Measurements from ENCODE around the gene PNPLA2. TPM values are rescaled to one million over a fixed set of nuclear protein-coding genes. Genes with fewer than 3 reads are reported as not detected.

PNPLA2 gene
- total RNA-seq, 1 experiment from 2014 or later, result 10.5 TPM

- no peak for DNase-seq (ENCODE audit: low read depth)
Measured at GRCh38 chr11:786235-787083, 32.3 kb upstream of the PNPLA2 start.

GRCh38 chr11:787084-787675 is 31.5 kb upstream of the PNPLA2 start:
- DNase-seq (ENCODE audit: low read depth), result no peak

GRCh38 chr11:788009-788640 is 30.6 kb upstream of the PNPLA2 start:
- no peak for DNase-seq (ENCODE audit: low read depth)

- no peak for DNase-seq (ENCODE audit: low read depth)
Measured at GRCh38 chr11:788953-789940, 29.5 kb upstream of the PNPLA2 start.

GRCh38 chr11:789943-790342 is 28.8 kb upstream of the PNPLA2 start, which contains the start of gene CEND1:
CEND1 (minus strand) TSS chr11:790090; CDS start chr11:788576, 1,514 bp downstream.
- DNase-seq (ENCODE audit: low read depth), result no peak

- DNase-seq (ENCODE audit: low read depth), result no peak
Measured at GRCh38 chr11:790721-791564, 27.8 kb upstream of the PNPLA2 start.

GRCh38 chr11:791658-792534 is 26.8 kb upstream of the PNPLA2 start:
- no peak for DNase-seq (ENCODE audit: low read depth)

GRCh38 chr11:792535-792821 is 26.2 kb upstream of the PNPLA2 start:
- no peak for DNase-seq (ENCODE audit: low read depth)

GRCh38 chr11:792873-793272 is 25.8 kb upstream of the PNPLA2 start:
- DNase-seq (ENCODE audit: low read depth), result no peak

- no peak for DNase-seq (ENCODE audit: low read depth)
Measured at GRCh38 chr11:793556-793955, 25.2 kb upstream of the PNPLA2 start.

- DNase-seq (ENCODE audit: low read depth), result no peak
Measured at GRCh38 chr11:794013-794765, 24.5 kb upstream of the PNPLA2 start.

- DNase-seq (ENCODE audit: low read depth), result no peak
Measured at GRCh38 chr11:794766-795633, 23.7 kb upstream of the PNPLA2 start.

GRCh38 chr11:795634-796564 is 22.8 kb upstream of the PNPLA2 start:
- DNase-seq (ENCODE audit: low read depth), result peak; percentile 88

- no peak for DNase-seq (ENCODE audit: low read depth)
Measured at GRCh38 chr11:796565-797295, 22.0 kb upstream of the PNPLA2 start.

GRCh38 chr11:797296-798092 is 21.2 kb upstream of the PNPLA2 start:
- DNase-seq (ENCODE audit: low read depth), result peak; percentile 72
